HL-60 (cell line): Measurements from ENCODE around the gene PTPN1.
A peak's percentile ranks its signal among the peaks of the same experiment; 100 is the strongest.
"Not testable (repeated sequence)": the region's sequence is repeated elsewhere in the genome, so short reads cannot be mapped to it uniquely, and the experiment has no call there.

Experiments used
- DNase-seq, 2 experiments: peaks; one replicate each; pipeline ENCODE4 v3.0.0-alpha.2; 2010 to 2020; ENCODE audit warnings: low read depth in 1 of 2, low spot score in 1 of 2
- H3K27ac ChIP-seq: fragments of 250-450 bp; sonication (Bioruptor Pico); replicated peaks from 2 replicates; pipeline ENCODE4 v1.5.1; 2020; ENCODE audit warnings: mild to moderate bottlenecking, moderate library complexity
- H3K27me3 ChIP-seq: fragments of 250-450 bp; sonication (Bioruptor Pico); 2 replicates; pipeline ENCODE4 v1.5.1; 2021; ENCODE audit warnings: mild to moderate bottlenecking, moderate library complexity; ENCODE audit not compliant: insufficient read depth, poor library complexity, severe bottlenecking
- H3K4me3 ChIP-seq: replicated peaks from 2 replicates; pipeline ENCODE4 v1.5.1; 2011; ENCODE audit warnings: mild to moderate bottlenecking, control low read depth, low read length; ENCODE audit not compliant: insufficient read depth
- GABPA ChIP-seq: IDR thresholded peaks from 2 replicates; pipeline ENCODE4 v1.6.1; 2012; ENCODE audit warnings: low read depth
- POLR2AphosphoS5 ChIP-seq: IDR thresholded peaks from 2 replicates; pipeline ENCODE4 v1.6.1; 2012; ENCODE audit warnings: low read depth
- REST ChIP-seq: IDR thresholded peaks from 2 replicates; pipeline ENCODE4 v1.6.1; 2012; ENCODE audit warnings: low read depth; ENCODE audit not compliant: insufficient replicate concordance
- SPI1 ChIP-seq: IDR thresholded peaks from 2 replicates; pipeline ENCODE4 v1.6.1; 2012; ENCODE audit warnings: low read depth, mild to moderate bottlenecking, borderline replicate concordance
- TF ChIP-seq, protein P1 (sequence below): IDR thresholded peaks from one replicate; pipeline ENCODE4 v1.5.1; 2011; ENCODE audit warnings: low read length, control low read depth, inconsistent platforms; ENCODE audit not compliant: insufficient read depth

PTPN1 gene

GRCh38 chr20:50537546-50538201, 27.5 kb downstream of the PTPN1 start:
- H3K4me3 ChIP-seq, result no peak overlapping the region
- TF ChIP-seq, protein P1, sequence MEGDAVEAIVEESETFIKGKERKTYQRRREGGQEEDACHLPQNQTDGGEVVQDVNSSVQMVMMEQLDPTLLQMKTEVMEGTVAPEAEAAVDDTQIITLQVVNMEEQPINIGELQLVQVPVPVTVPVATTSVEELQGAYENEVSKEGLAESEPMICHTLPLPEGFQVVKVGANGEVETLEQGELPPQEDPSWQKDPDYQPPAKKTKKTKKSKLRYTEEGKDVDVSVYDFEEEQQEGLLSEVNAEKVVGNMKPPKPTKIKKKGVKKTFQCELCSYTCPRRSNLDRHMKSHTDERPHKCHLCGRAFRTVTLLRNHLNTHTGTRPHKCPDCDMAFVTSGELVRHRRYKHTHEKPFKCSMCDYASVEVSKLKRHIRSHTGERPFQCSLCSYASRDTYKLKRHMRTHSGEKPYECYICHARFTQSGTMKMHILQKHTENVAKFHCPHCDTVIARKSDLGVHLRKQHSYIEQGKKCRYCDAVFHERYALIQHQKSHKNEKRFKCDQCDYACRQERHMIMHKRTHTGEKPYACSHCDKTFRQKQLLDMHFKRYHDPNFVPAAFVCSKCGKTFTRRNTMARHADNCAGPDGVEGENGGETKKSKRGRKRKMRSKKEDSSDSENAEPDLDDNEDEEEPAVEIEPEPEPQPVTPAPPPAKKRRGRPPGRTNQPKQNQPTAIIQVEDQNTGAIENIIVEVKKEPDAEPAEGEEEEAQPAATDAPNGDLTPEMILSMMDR, result no peak
- TF ChIP-seq SPI1, result no peak
- no peak for TF ChIP-seq REST
- no peak for TF ChIP-seq GABPA
- TF ChIP-seq POLR2AphosphoS5, result no peak
- no peaks in the 10 kb centered on the region for H3K27me3 ChIP-seq
- peak overlapping the region; percentile 10; the same call in 1 of the 2 replicates for H3K27ac ChIP-seq
- DNase-seq, result no peak

- no peak overlapping the region for H3K4me3 ChIP-seq
- H3K27me3 ChIP-seq, result no peaks in the 10 kb centered on the region
- H3K27ac ChIP-seq, result no peak overlapping the region
- no peak for DNase-seq
- TF ChIP-seq REST (no peak), GABPA (no peak)
- TF ChIP-seq, protein P1, result no peak
These were observed 28.1 kb downstream of the PTPN1 start for GRCh38 chr20:50538276-50538675.

- DNase-seq, H3K27ac ChIP-seq, H3K27me3 ChIP-seq, H3K4me3 ChIP-seq: not testable (repeated sequence)
These were observed 29.6 kb downstream of the PTPN1 start for GRCh38 chr20:50539798-50540197.

GRCh38 chr20:50540620-50541605, 30.7 kb downstream of the PTPN1 start:
- no peak for DNase-seq
- no peak overlapping the region for H3K4me3 ChIP-seq
- TF ChIP-seq REST (no peak), POLR2AphosphoS5 (no peak), SPI1 (no peak), GABPA (no peak)
- TF ChIP-seq, protein P1, result no peak
- H3K27me3 ChIP-seq, result no peaks in the 10 kb centered on the region
- peak overlapping the region; percentile 34 for H3K27ac ChIP-seq
